C4-2B (cell line): ENCODE measurements around the gene SSU72.
"Not testable (repeated sequence)": the region's sequence is repeated elsewhere in the genome, so short reads cannot be mapped to it uniquely, and the experiment has no call there.

ENCODE experiments used
- CTCF ChIP-seq: fragments of 450-650 bp; conservative IDR thresholded peaks from 2 replicates; pipeline ENCODE4 v1.5.1; 2017; ENCODE audit warnings: mild to moderate bottlenecking
- ZFX ChIP-seq: fragments of 450-650 bp; IDR thresholded peaks from 2 replicates; pipeline ENCODE4 v1.6.1; 2017

- TF ChIP-seq CTCF, ZFX: not testable (repeated sequence)
Measured at GRCh38 chr1:1595341-1595740, 20.7 kb upstream of the SSU72 start.
